ELR (cell line): ENCODE data around the gene ZKSCAN7.
A peak's percentile ranks its signal among the peaks of the same experiment; 100 is the strongest.
"Not testable (repeated sequence)": the region's sequence is repeated elsewhere in the genome, so short reads cannot be mapped to it uniquely, and the experiment has no call there.

Experiments
- DNase-seq: peaks from one replicate; pipeline ENCODE4 v3.0.0-alpha.2; 2015; ENCODE audit warnings: low read depth

ZKSCAN7 gene

GRCh38 chr3:44554626-44555592 lies at the start of gene ZKSCAN7:
Gene ZKSCAN7 (plus strand): TSS chr3:44555193. CDS start chr3:44557048, 1,855 bp downstream.
- peak; percentile 64 for DNase-seq

GRCh38 chr3:44506556-44506955 lies 48.4 kb upstream of the ZKSCAN7 start:
- DNase-seq = no peak

DNA sequence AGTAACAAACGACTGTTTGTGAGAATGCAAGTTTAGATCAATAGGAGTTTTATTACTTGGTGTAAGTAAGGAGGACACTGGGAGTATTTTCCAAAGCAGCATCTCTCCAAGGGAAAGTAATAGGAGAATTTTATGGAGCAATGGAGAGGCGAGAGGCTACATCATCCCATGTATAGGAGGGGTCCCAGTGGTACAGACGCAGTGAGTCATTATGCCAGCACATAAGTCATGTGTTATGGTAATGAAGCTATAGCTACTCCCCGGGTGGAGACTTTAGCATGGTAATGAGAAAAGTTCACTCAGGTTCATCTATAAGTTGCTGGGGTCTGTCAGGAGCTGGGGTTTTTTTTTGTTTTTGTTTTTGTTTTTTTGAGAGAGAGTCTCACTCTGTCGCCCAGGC lies 48.0 kb upstream of the ZKSCAN7 start:
- no peak for DNase-seq

- DNase-seq = peak; percentile 6
Observed at GRCh38 chr3:44509393-44509921, 45.5 kb upstream of the ZKSCAN7 start.

GRCh38 chr3:44510000-44510368 lies 45.0 kb upstream of the ZKSCAN7 start:
- DNase-seq = peak; percentile 16

- peak; percentile 10 for DNase-seq
Observed at GRCh38 chr3:44511238-44511566, 43.8 kb upstream of the ZKSCAN7 start.

- no peak for DNase-seq
Observed at GRCh38 chr3:44513513-44513912, 41.5 kb upstream of the ZKSCAN7 start.

GRCh38 chr3:44516230-44516629 lies 38.8 kb upstream of the ZKSCAN7 start:
- no peak for DNase-seq

DNA sequence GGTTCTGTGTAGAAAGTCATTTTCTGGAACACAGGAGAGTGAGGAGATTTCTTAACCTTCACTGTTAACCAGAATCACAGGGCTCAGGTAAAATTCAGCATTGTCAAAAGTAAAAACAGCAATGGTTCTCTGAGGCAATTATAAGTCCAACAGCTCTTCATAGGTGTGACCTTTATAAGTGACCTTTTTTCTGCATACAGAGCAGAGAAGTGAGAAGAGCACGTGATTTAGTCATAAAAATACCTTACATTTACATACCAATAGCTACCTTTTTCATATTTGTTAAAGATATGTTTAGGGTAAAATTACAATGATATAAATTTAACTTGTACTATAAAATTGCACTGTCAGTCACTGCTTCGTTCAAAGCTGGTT lies 36.2 kb upstream of the ZKSCAN7 start:
- DNase-seq = no peak

DNA sequence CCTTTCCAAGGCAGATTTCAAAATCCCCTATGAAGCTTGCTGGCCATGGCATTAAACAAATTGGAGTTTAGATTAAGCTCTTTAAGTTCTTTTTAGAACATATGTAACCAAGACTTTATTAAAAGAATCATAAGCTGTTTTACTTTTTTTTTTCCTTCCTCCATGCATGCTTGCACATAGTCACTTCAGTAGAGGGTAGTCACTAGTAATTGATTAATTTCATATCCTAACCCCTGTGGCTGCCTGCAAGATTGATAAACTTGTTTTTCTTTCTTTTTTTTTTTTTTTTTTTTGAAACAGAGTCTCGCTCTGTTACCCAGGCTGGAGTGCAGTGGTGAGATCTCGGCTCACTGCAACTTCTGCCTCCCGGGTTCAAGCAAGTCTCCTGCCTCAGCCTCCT lies 33.3 kb upstream of the ZKSCAN7 start:
- no peak for DNase-seq

- peak; percentile 13 for DNase-seq
Observed at GRCh38 chr3:44522494-44522933, 32.5 kb upstream of the ZKSCAN7 start.

GRCh38 chr3:44525060-44525459 lies 29.9 kb upstream of the ZKSCAN7 start:
- no peak for DNase-seq

DNA sequence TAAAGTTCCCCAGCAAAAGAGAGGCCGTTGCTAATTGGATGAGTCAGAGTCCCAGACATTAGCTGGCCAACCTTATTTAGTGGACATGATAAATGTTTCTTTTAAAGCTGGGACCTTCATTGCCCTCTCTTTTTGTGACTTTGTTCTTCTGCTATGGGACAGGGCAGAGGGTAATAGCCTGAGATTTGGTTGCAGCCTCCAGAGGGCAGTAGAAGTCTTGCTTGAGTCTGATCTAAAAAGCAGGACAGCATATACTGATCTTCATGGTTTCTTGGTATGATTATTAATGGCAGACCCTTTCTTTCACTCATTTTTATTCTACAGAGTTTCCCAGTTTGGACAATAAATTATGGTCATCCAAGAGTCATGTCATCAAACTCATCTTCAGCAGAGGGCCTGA lies 25.1 kb upstream of the ZKSCAN7 start:
- DNase-seq = peak; percentile 28

- no peak for DNase-seq
Observed at GRCh38 chr3:44530911-44531310, 24.1 kb upstream of the ZKSCAN7 start.

GRCh38 chr3:44534659-44535058 lies 20.3 kb upstream of the ZKSCAN7 start:
- peak; percentile 45 for DNase-seq

DNA sequence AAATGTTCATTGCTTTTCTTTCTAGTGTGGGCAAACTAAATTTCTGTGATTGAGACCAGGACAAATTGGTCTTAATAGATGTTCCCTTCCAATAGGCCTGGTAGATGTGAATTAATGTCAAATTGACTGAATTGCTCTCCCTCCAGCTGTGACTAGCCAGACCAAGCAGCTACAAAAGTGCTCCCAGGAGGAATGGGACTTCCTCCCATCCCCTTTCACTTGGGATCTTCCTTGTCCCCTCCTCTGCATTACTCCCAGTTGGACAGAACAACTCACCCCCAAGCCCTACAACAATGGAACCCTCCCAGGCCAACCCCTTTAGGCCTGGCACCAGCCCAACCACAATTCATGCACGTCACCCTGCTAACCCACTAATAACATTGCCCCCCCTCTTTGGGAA lies 19.6 kb upstream of the ZKSCAN7 start:
- DNase-seq = no peak

DNA sequence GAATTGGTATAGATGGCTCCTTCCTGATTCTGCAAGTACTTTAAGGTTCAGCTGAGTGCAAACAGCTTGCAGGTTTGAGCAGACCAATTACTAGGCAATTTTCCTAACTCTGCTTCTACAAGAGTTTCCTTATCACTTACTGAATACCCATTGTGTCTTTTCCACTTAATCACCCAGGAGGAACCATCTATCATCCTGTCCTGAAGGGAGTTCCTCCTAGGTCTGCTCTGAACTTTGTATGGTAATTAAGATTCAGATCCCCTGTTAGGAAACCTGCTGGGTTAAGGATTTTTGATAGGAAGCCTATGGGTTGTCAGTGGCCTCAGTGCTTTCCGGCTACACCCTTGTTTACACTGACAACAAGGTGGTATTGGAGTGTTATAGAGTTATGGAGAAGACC lies 10.2 kb upstream of the ZKSCAN7 start:
- DNase-seq = not testable (repeated sequence)

- DNase-seq = peak; percentile 8
Observed at GRCh38 chr3:44555723-44556122, 730 bp downstream of the ZKSCAN7 start.

GRCh38 chr3:44557074-44557473 lies 2.1 kb downstream of the ZKSCAN7 start:
- no peak for DNase-seq

- DNase-seq = no peak
Observed at GRCh38 chr3:44561076-44561475, 6.1 kb downstream of the ZKSCAN7 start.

- DNase-seq = no peak
Observed at GRCh38 chr3:44562147-44562546, 7.2 kb downstream of the ZKSCAN7 start.

DNA sequence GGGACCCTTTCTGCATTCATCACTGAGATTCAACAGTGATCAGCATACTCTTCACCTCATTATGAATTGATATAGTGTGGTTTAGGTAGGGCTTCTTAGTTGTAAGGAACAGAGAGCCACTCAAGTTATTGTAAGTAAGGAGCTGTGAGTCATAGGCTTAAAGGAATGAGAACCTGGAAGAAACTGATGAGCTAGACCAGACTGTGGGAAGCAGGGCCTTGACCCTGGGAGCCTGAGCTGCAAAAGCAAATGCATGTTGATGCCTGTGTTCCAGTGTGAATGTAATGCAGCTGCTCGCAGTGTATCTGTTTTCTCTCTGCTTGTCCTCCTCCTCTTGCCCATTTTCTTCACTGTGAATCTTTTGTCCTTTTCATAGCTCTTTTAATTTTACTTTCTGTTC lies 13.6 kb downstream of the ZKSCAN7 start:
- no peak for DNase-seq

GRCh38 chr3:44571024-44571423 lies 16.0 kb downstream of the ZKSCAN7 start:
- DNase-seq = no peak

DNA sequence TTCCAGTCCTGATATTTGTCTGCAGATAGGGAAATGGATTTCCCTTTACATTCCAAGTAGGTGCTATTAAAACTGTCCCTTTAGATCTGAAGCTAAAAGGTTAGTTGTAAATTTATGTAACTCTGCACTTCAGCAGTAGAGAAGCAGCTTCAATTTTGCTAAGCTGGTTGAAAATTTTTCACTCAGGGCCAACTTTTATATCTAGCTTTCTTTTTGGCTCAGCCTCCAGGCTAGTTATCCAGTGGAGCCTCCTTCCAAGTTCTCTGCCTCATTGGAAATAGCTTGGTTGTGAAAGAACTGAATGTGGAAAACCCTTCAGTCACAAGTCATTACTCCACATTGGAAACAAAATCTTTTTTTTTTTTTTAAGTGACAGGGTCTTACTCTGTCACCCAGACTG lies 21.6 kb downstream of the ZKSCAN7 start:
- DNase-seq = no peak
